HepG2 (cell line): ENCODE results near the gene TACC2. TPM values are rescaled to one million over a fixed set of nuclear protein-coding genes. Genes with fewer than 3 reads are reported as not detected.

ENCODE experiments used
- ATAC-seq: fragments of 200-7000 bp; cut with Tn5 transposase; 3 replicates; pipeline ENCODE4 v1.9.1; 2020; ENCODE audit warnings: mild to moderate bottlenecking, moderate library complexity
- BruUV-seq: library from RNA; stranded (reverse); fragments of 400-500 nt; replicated peaks from 2 replicates; lab custom pipeline; 2021; lab: Mats Ljungman, UMichigan
- CTCF ChIA-PET: fragments of 300-600 bp; formaldehyde crosslinking; extraction: SDS; loops from one replicate; lab custom pipeline; 2021; ENCODE audit warnings: low total read pairs, inconsistent platforms, low intra/inter-chr PET ratio; lab: Yijun Ruan, JAX
- POLR2A ChIA-PET: fragments of 350-600 bp; sonication (Branson Sonifier 250); formaldehyde crosslinking; loops from one replicate; lab custom pipeline; 2020; ENCODE audit warnings: antibody characterized with exemption, inconsistent platforms; lab: Yijun Ruan, JAX
- DNase-seq: peaks from one replicate; pipeline ENCODE4 v3.0.0-alpha.2; 2015; ENCODE audit warnings: low spot score
- FAIRE-seq: peaks from 3 replicates; lab custom pipeline; 2011; peaks lifted over from hg19 to GRCh38; lab: Jason Lieb, UNC
- H2AFZ ChIP-seq: one replicate; pipeline ENCODE4 v1.6.1; 2011; ENCODE audit warnings: low read length, inconsistent platforms
- H3K27ac ChIP-seq: fragments of 300-600 bp; 3 replicates; pipeline ENCODE4 v1.8.0; 2011; ENCODE audit warnings: mixed run types, mild to moderate bottlenecking, mixed read lengths, low read length, inconsistent platforms; ENCODE audit not compliant: insufficient read depth; ENCODE audit errors: extremely low read length
- H3K27me3 ChIP-seq, 2 experiments: fragments of 200-600 bp in 1 of 2; 2 replicates in 1 of 2; 3 replicates in 1 of 2; pipeline versions ENCODE4 v1.6.0 to v1.8.0; 2011; ENCODE audit warnings: low read length in 2 of 2, mild to moderate bottlenecking in 2 of 2, moderate library complexity in 2 of 2, inconsistent platforms in 1 of 2; ENCODE audit not compliant: insufficient read depth in 2 of 2, control insufficient read depth in 1 of 2
- H3K36me3 ChIP-seq, 2 experiments: fragments of 200-600 bp in 1 of 2; replicated peaks in 1 of 2; 2 replicates in 1 of 2; 3 replicates in 1 of 2; pipeline versions ENCODE4 v1.5.1 to v1.8.0; 2011; ENCODE audit warnings: low read length in 2 of 2, inconsistent platforms in 1 of 2; ENCODE audit not compliant: insufficient read depth in 2 of 2, control insufficient read depth in 1 of 2
- H3K4me1 ChIP-seq: 2 replicates; pipeline ENCODE4 v1.5.1; 2012; ENCODE audit warnings: low read length, inconsistent platforms; ENCODE audit not compliant: insufficient read depth
- H3K4me2 ChIP-seq: 2 replicates; pipeline ENCODE4 v1.6.0; 2011; ENCODE audit warnings: low read depth, low read length, inconsistent platforms
- H3K4me3 ChIP-seq, 3 experiments: fragments of 200-600 bp in 1 of 3; sonication (generic), shearing (Covaris generic) in 1 of 3; replicated peaks in 1 of 3; 2 replicates each; pipeline ENCODE4 v1.5.1; 2011 to 2016; ENCODE audit warnings: low read length in 3 of 3, inconsistent platforms in 2 of 3, low read depth in 2 of 3, mild to moderate bottlenecking in 2 of 3, control low read depth in 1 of 3, mixed read lengths in 1 of 3; ENCODE audit not compliant: insufficient read depth in 1 of 3
- H3K79me2 ChIP-seq: one replicate; pipeline ENCODE4 v1.6.1; 2011; ENCODE audit warnings: low read length, inconsistent platforms; ENCODE audit not compliant: insufficient read depth
- H3K9ac ChIP-seq: 2 replicates; pipeline ENCODE4 v1.6.0; 2011; ENCODE audit warnings: mild to moderate bottlenecking, low read depth, low read length, inconsistent platforms; ENCODE audit not compliant: insufficient read depth
- H3K9me3 ChIP-seq: 2 replicates; pipeline ENCODE4 v1.5.1; 2012; ENCODE audit warnings: mild to moderate bottlenecking, low read length
- H4K20me1 ChIP-seq: 2 replicates; pipeline ENCODE4 v1.6.0; 2011; ENCODE audit warnings: inconsistent platforms, mild to moderate bottlenecking, low read length, moderate library complexity; ENCODE audit not compliant: insufficient read depth
- MTF2 ChIP-seq: sonication (generic); formaldehyde crosslinking; IDR thresholded peaks from 2 replicates; pipeline ENCODE4 v1.5.0; 2020; ENCODE audit warnings: missing genetic modification reagents, borderline replicate concordance
- SIN3B ChIP-seq: fragments of 150-350 bp; IDR thresholded peaks from 2 replicates; pipeline ENCODE4 v1.6.1; 2014; ENCODE audit warnings: low read length
- ZNF33B ChIP-seq: sonication (generic); formaldehyde crosslinking; IDR thresholded peaks from 2 replicates; pipeline ENCODE4 v1.5.1; 2020; ENCODE audit warnings: mild to moderate bottlenecking, missing genetic modification reagents
- ZNF558 ChIP-seq: sonication (generic); formaldehyde crosslinking; IDR thresholded peaks from 2 replicates; pipeline ENCODE4 v1.9.0; 2022; ENCODE audit warnings: mild to moderate bottlenecking, missing genetic modification reagents, borderline replicate concordance
- ZNF570 ChIP-seq: sonication (generic); formaldehyde crosslinking; IDR thresholded peaks from 2 replicates; pipeline ENCODE4 v1.4.0; 2020; ENCODE audit warnings: mild to moderate bottlenecking, missing genetic modification reagents, borderline replicate concordance
- ZNF737 ChIP-seq: sonication (generic); formaldehyde crosslinking; IDR thresholded peaks from 2 replicates; pipeline ENCODE4 v1.5.0; 2020; ENCODE audit warnings: missing genetic modification reagents, mild to moderate bottlenecking, borderline replicate concordance
- WGBS: methylation state at CpG from one replicate; pipeline ENCODE4 v1.1.6; 2017; ENCODE audit warnings: low lambda C conversion rate; 5-methylcytosine and 5-hydroxymethylcytosine counted together
- in situ Hi-C: cut with HindIII; loops from 2 replicates; pipeline ENCODE4 v1.10.0; 2017; ENCODE audit warnings: low pct_unique_long_range_greater_than_20kb; ENCODE audit not compliant: extremely low pct_ligation_motif_present
- intact Hi-C: fragments of 100-400 bp; cut with micrococcal nuclease; formaldehyde crosslinking; loops from one replicate; pipeline ENCODE4 v1.10.0; 2022; ENCODE audit not compliant: unreplicated experiment
- polyA plus RNA-seq, 8 experiments: library from polyadenylated mRNA; depleted of rRNA in 3 of 8; stranded (reverse) in 7 of 8; unstranded in 1 of 8; fragments of >200 nt; fragmentation: Illumina TruSeq in 4 of 8; extraction: Trizol in 4 of 8; gene quantifications; 2 replicates each; pipeline versions ENCODE4 v1.2.1 to v1.2.3, GENCODE V29; 2011 to 2016; ENCODE audit warnings: low read depth in 4 of 8, missing spikeins in 1 of 8, mixed read lengths in 1 of 8; ENCODE audit not compliant: insufficient read depth in 1 of 8
- total RNA-seq, 5 experiments: library from RNA; depleted of rRNA; stranded (reverse); fragments of >200 nt; fragmentation: Illumina TruSeq; extraction: Trizol; gene quantifications; 2 replicates each; pipeline ENCODE4 v1.2.3, GENCODE V29; 2016; ENCODE audit warnings: low read depth in 1 of 5
- TF ChIP-seq, protein P1 (sequence below): sonication (generic); formaldehyde crosslinking; IDR thresholded peaks from 2 replicates; pipeline ENCODE4 v1.5.1; 2020; ENCODE audit warnings: missing genetic modification reagents, mild to moderate bottlenecking, borderline replicate concordance

The TACC2 gene
- total and polyA plus RNA-seq, 2 of the 13 experiments (the other 11 are each of a cell fraction or from before 2014, with no cell fraction given): 11.8 to 16.0 TPM

DNA sequence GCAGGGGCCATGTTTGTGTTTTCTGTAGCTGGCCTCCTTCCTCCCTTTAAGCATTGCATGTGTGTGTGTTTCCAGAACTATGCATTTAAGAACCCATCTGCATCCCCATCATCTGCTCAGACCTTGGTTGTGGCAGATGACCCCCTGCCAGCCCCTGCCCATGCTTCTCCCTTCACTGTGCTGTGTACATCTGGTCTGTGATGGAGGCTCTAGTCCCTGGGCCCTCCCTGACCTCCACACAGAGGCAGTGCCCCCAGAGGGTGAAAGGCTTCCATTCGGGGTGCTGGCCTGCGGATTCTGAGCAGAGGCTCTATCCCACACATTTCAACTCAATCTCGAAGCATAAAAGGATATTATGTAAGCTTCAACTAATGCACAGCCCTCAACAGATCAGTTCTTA is 89.4 kb downstream of the TACC2 start:
- intact Hi-C loops: no loop called here
- no peaks in the 10 kb centered on the region for H3K9me3 ChIP-seq
- peaks cover 0 to 1% of the 10 kb centered on the region in 2 experiments; a peak in 1 of 5 replicates for H3K36me3 ChIP-seq
- no peak overlapping the region for H3K27ac ChIP-seq
- no peak for ATAC-seq
- no peaks in the 10 kb centered on the region for H4K20me1 ChIP-seq
- no peaks in the 10 kb centered on the region for H3K79me2 ChIP-seq
- no peak overlapping the region for H2AFZ ChIP-seq
- no TSS peak for BruUV-seq
- H3K27me3 ChIP-seq: no peaks in the 10 kb centered on the region
- POLR2A ChIA-PET: no interaction called here
- TF ChIP-seq ZNF558 (CRISPR knock-in tag) (no peak), ZNF737 (CRISPR knock-in tag) (no peak), SIN3B (no peak), ZNF33B (CRISPR knock-in tag) (no peak), ZNF570 (CRISPR knock-in tag) (no peak), MTF2 (CRISPR knock-in tag) (no peak)
- TF ChIP-seq, protein P1, sequence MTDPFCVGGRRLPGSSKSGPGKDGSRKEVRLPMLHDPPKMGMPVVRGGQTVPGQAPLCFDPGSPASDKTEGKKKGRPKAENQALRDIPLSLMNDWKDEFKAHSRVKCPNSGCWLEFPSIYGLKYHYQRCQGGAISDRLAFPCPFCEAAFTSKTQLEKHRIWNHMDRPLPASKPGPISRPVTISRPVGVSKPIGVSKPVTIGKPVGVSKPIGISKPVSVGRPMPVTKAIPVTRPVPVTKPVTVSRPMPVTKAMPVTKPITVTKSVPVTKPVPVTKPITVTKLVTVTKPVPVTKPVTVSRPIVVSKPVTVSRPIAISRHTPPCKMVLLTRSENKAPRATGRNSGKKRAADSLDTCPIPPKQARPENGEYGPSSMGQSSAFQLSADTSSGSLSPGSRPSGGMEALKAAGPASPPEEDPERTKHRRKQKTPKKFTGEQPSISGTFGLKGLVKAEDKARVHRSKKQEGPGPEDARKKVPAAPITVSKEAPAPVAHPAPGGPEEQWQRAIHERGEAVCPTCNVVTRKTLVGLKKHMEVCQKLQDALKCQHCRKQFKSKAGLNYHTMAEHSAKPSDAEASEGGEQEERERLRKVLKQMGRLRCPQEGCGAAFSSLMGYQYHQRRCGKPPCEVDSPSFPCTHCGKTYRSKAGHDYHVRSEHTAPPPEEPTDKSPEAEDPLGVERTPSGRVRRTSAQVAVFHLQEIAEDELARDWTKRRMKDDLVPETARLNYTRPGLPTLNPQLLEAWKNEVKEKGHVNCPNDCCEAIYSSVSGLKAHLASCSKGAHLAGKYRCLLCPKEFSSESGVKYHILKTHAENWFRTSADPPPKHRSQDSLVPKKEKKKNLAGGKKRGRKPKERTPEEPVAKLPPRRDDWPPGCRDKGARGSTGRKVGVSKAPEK (CRISPR knock-in tag): no peak
- TF ChIP-seq, all 625 proteins: peak for 0
- in situ Hi-C loops: no loop called here
- CTCF ChIA-PET: no interaction called here
- 85% methylated on average over 3 of the region's 3 CpGs for WGBS
- Histone ChIP-seq H3K4me3 (no peak overlapping the region), H3K4me1 (no peaks in the 10 kb centered on the region), H3K9ac (no peak overlapping the region), H3K4me2 (no peak overlapping the region)
- DNase-seq: no peak
- no peak for FAIRE-seq
